GM12891 (cell line): ENCODE data around the gene MYLK4.

Experiments used
- DNase-seq: peaks from one replicate; pipeline ENCODE4 v3.0.0; 2011; ENCODE audit warnings: low spot score; ENCODE audit not compliant: insufficient read length
- FAIRE-seq: peaks from 2 replicates; lab custom pipeline; 2011; peaks lifted over from hg19 to GRCh38; lab: Jason Lieb, UNC
- PAX5 ChIP-seq: IDR thresholded peaks from 2 replicates; pipeline ENCODE4 v1.6.1; 2011; ENCODE audit warnings: low read length, moderate library complexity, mild to moderate bottlenecking; ENCODE audit not compliant: insufficient read depth, severe bottlenecking
- POLR2A ChIP-seq: IDR thresholded peaks from 2 replicates; pipeline ENCODE4 v1.6.1; 2011; ENCODE audit warnings: low read depth, low read length, control low read depth
- POLR2AphosphoS5 ChIP-seq: IDR thresholded peaks from 2 replicates; pipeline ENCODE4 v1.6.1; 2011; ENCODE audit warnings: low read depth, low read length, control low read depth
- POU2F2 ChIP-seq: IDR thresholded peaks from 2 replicates; pipeline ENCODE4 v1.6.1; 2011; ENCODE audit warnings: low read depth, mild to moderate bottlenecking, control low read depth, low read length, moderate library complexity
- SPI1 ChIP-seq: IDR thresholded peaks from 2 replicates; pipeline ENCODE4 v1.6.1; 2011; ENCODE audit warnings: low read depth, low read length, control low read depth
- TAF1 ChIP-seq: IDR thresholded peaks from 2 replicates; pipeline ENCODE4 v1.6.1; 2011; ENCODE audit warnings: low read depth, low read length, control low read depth

Gene MYLK4

GRCh38 chr6:2739335-2739734 is 11.4 kb downstream of the MYLK4 start:
- no peak for FAIRE-seq
- TF ChIP-seq SPI1, result no peak
- no peak for TF ChIP-seq TAF1
- no peak for TF ChIP-seq POU2F2
- no peak for TF ChIP-seq POLR2AphosphoS5
- no peak for TF ChIP-seq PAX5
- no peak for DNase-seq

- no peak for TF ChIP-seq POLR2AphosphoS5
- TF ChIP-seq SPI1, result no peak
- TF ChIP-seq POLR2A, result no peak
- peak; percentile 12 for TF ChIP-seq PAX5
- TF ChIP-seq TAF1, result no peak
- DNase-seq (peak; percentile 30), FAIRE-seq (peak; percentile 91)
Observed at GRCh38 chr6:2738373-2738979, 12.2 kb downstream of the MYLK4 start.

- FAIRE-seq (no peak), DNase-seq (no peak)
- TF ChIP-seq POLR2A (no peak), TAF1 (no peak), PAX5 (no peak), POU2F2 (no peak), SPI1 (no peak), POLR2AphosphoS5 (no peak)
Observed at GRCh38 chr6:2737885-2738284, 12.8 kb downstream of the MYLK4 start.

GRCh38 chr6:2734488-2735166 is 16.1 kb downstream of the MYLK4 start:
- no peak for TF ChIP-seq POLR2A
- no peak for TF ChIP-seq SPI1
- no peak for TF ChIP-seq POU2F2
- no peak for TF ChIP-seq POLR2AphosphoS5
- TF ChIP-seq TAF1, result no peak
- TF ChIP-seq PAX5, result no peak
- DNase-seq (no peak), FAIRE-seq (no peak)

GRCh38 chr6:2733736-2734480 is 16.8 kb downstream of the MYLK4 start:
- FAIRE-seq, result no peak
- TF ChIP-seq POLR2A (no peak), POLR2AphosphoS5 (no peak), TAF1 (no peak)
- DNase-seq, result no peak

GRCh38 chr6:2733324-2733723 is 17.4 kb downstream of the MYLK4 start:
- DNase-seq, result no peak
- TF ChIP-seq TAF1, result no peak
- TF ChIP-seq SPI1, result peak; percentile 74
- FAIRE-seq, result peak; percentile 62

GRCh38 chr6:2732503-2733089 is 18.1 kb downstream of the MYLK4 start:
- FAIRE-seq, result no peak
- no peak for TF ChIP-seq TAF1

GRCh38 chr6:2731281-2731909 is 19.3 kb downstream of the MYLK4 start:
- FAIRE-seq (no peak), DNase-seq (no peak)
- no peak for TF ChIP-seq POLR2AphosphoS5
- TF ChIP-seq POU2F2, result no peak
- no peak for TF ChIP-seq PAX5
- no peak for TF ChIP-seq TAF1
- no peak for TF ChIP-seq SPI1

More at GRCh38 chr6:2732503-2733089, 18.1 kb downstream of the MYLK4 start:
- DNase-seq, result no peak

- FAIRE-seq, result no peak
- TF ChIP-seq POU2F2 (no peak), PAX5 (no peak), POLR2A (no peak), SPI1 (no peak), POLR2AphosphoS5 (no peak), TAF1 (no peak)
Observed at GRCh38 chr6:2730353-2731107, 20.2 kb downstream of the MYLK4 start.

More at GRCh38 chr6:2730353-2731107, 20.2 kb downstream of the MYLK4 start:
- DNase-seq, result no peak
